ENCODE measurements around the gene CAMK2D.

CAMK2D gene

GRCh38 chr4:113503691-113504090, 257.8 kb downstream of the CAMK2D start:
- Histone ChIP-seq H3K9ac (ENCODE audit: low read depth, low read length) (no peak overlapping the region), H3K27me3 (ENCODE audit: control insufficient read depth, insufficient read depth, low read length) (no peaks in the 10 kb centered on the region), H3K4me3 (ENCODE audit: low read depth, low read length) (no peak overlapping the region), H3K4me1 (ENCODE audit: control insufficient read depth, insufficient read depth, low read length) (0 out of 2 replicates have a peak, but pooled peaks cover 3% of the 10 kb centered on the region), H3K27ac (ENCODE audit: low read depth, low read length) (no peak overlapping the region), H3K36me3 (ENCODE audit: control insufficient read depth, insufficient read depth, low read length) (no peaks in the 10 kb centered on the region), H3K9me3 (ENCODE audit: control insufficient read depth, insufficient read depth, low read length) (no peaks in the 10 kb centered on the region)

- H3K9me3 ChIP-seq (ENCODE audit: control insufficient read depth, insufficient read depth, low read length), result no peaks in the 10 kb centered on the region
- H3K27ac ChIP-seq (ENCODE audit: low read depth, low read length), result no peak overlapping the region
- no peak overlapping the region for H3K4me3 ChIP-seq (ENCODE audit: low read depth, low read length)
- no peak overlapping the region for H3K9ac ChIP-seq (ENCODE audit: low read depth, low read length)
- no peaks in the 10 kb centered on the region for H3K27me3 ChIP-seq (ENCODE audit: control insufficient read depth, insufficient read depth, low read length)
- H3K36me3 ChIP-seq (ENCODE audit: control insufficient read depth, insufficient read depth, low read length), result no peaks in the 10 kb centered on the region
- H3K4me1 ChIP-seq (ENCODE audit: control insufficient read depth, insufficient read depth, low read length), result 0 out of 2 replicates have a peak, but pooled peaks cover 3% of the 10 kb centered on the region
These were observed 258.6 kb downstream of the CAMK2D start for GRCh38 chr4:113502906-113503305.

- no peaks in the 10 kb centered on the region for H3K36me3 ChIP-seq (ENCODE audit: control insufficient read depth, insufficient read depth, low read length)
- H3K9me3 ChIP-seq (ENCODE audit: control insufficient read depth, insufficient read depth, low read length), result no peaks in the 10 kb centered on the region
- H3K27me3 ChIP-seq (ENCODE audit: control insufficient read depth, insufficient read depth, low read length), result no peaks in the 10 kb centered on the region
- 0 out of 2 replicates have a peak, but pooled peaks cover 3% of the 10 kb centered on the region for H3K4me1 ChIP-seq (ENCODE audit: control insufficient read depth, insufficient read depth, low read length)
- no peak overlapping the region for H3K9ac ChIP-seq (ENCODE audit: low read depth, low read length)
- no peak overlapping the region for H3K4me3 ChIP-seq (ENCODE audit: low read depth, low read length)
- no peak overlapping the region for H3K27ac ChIP-seq (ENCODE audit: low read depth, low read length)
These were observed 259.1 kb downstream of the CAMK2D start for GRCh38 chr4:113502476-113502875.

- H3K4me3 ChIP-seq (ENCODE audit: low read depth, low read length), result no peak overlapping the region
- no peak overlapping the region for H3K9ac ChIP-seq (ENCODE audit: low read depth, low read length)
- peaks cover 3% of the 10 kb centered on the region; the same call in 1 of the 2 replicates for H3K9me3 ChIP-seq (ENCODE audit: control insufficient read depth, insufficient read depth, low read length)
- H3K4me1 ChIP-seq (ENCODE audit: control insufficient read depth, insufficient read depth, low read length), result 0 out of 2 replicates have a peak, but pooled peaks cover 3% of the 10 kb centered on the region
- no peaks in the 10 kb centered on the region for H3K36me3 ChIP-seq (ENCODE audit: control insufficient read depth, insufficient read depth, low read length)
- H3K27me3 ChIP-seq (ENCODE audit: control insufficient read depth, insufficient read depth, low read length), result no peaks in the 10 kb centered on the region
- no peak overlapping the region for H3K27ac ChIP-seq (ENCODE audit: low read depth, low read length)
These were observed 261.1 kb downstream of the CAMK2D start for GRCh38 chr4:113500424-113500823.

GRCh38 chr4:113499696-113500095, 261.8 kb downstream of the CAMK2D start:
- no peak overlapping the region for H3K27ac ChIP-seq (ENCODE audit: low read depth, low read length)
- no peaks in the 10 kb centered on the region for H3K36me3 ChIP-seq (ENCODE audit: control insufficient read depth, insufficient read depth, low read length)
- no peak overlapping the region for H3K4me3 ChIP-seq (ENCODE audit: low read depth, low read length)

GRCh38 chr4:113499166-113499565, 262.4 kb downstream of the CAMK2D start:
- H3K27me3 ChIP-seq (ENCODE audit: control insufficient read depth, insufficient read depth, low read length), result no peaks in the 10 kb centered on the region
- 0 out of 2 replicates have a peak, but pooled peaks cover 3% of the 10 kb centered on the region for H3K4me1 ChIP-seq (ENCODE audit: control insufficient read depth, insufficient read depth, low read length)
- H3K9ac ChIP-seq (ENCODE audit: low read depth, low read length), result no peak overlapping the region
- H3K36me3 ChIP-seq (ENCODE audit: control insufficient read depth, insufficient read depth, low read length), result no peaks in the 10 kb centered on the region
- no peak overlapping the region for H3K27ac ChIP-seq (ENCODE audit: low read depth, low read length)
- peaks cover 10% of the 10 kb centered on the region for H3K9me3 ChIP-seq (ENCODE audit: control insufficient read depth, insufficient read depth, low read length)
- H3K4me3 ChIP-seq (ENCODE audit: low read depth, low read length), result no peak overlapping the region

More at GRCh38 chr4:113499696-113500095, 261.8 kb downstream of the CAMK2D start:
- Histone ChIP-seq H3K4me1 (ENCODE audit: control insufficient read depth, insufficient read depth, low read length) (0 out of 2 replicates have a peak, but pooled peaks cover 3% of the 10 kb centered on the region), H3K9me3 (ENCODE audit: control insufficient read depth, insufficient read depth, low read length) (peaks cover 10% of the 10 kb centered on the region), H3K9ac (ENCODE audit: low read depth, low read length) (no peak overlapping the region), H3K27me3 (ENCODE audit: control insufficient read depth, insufficient read depth, low read length) (no peaks in the 10 kb centered on the region)

GRCh38 chr4:113497154-113497884, 264.2 kb downstream of the CAMK2D start:
- H3K27ac ChIP-seq (ENCODE audit: low read depth, low read length), result no peak overlapping the region
- H3K36me3 ChIP-seq (ENCODE audit: control insufficient read depth, insufficient read depth, low read length), result no peaks in the 10 kb centered on the region
- H3K27me3 ChIP-seq (ENCODE audit: control insufficient read depth, insufficient read depth, low read length), result no peaks in the 10 kb centered on the region
- no peak overlapping the region for H3K9ac ChIP-seq (ENCODE audit: low read depth, low read length)
- H3K9me3 ChIP-seq (ENCODE audit: control insufficient read depth, insufficient read depth, low read length), result peaks cover 10% of the 10 kb centered on the region
- no peak overlapping the region for H3K4me3 ChIP-seq (ENCODE audit: low read depth, low read length)
- H3K4me1 ChIP-seq (ENCODE audit: control insufficient read depth, insufficient read depth, low read length), result no peaks in the 10 kb centered on the region

GRCh38 chr4:113496698-113497097, 264.8 kb downstream of the CAMK2D start:
- no peak overlapping the region for H3K9ac ChIP-seq (ENCODE audit: low read depth, low read length)
- H3K27me3 ChIP-seq (ENCODE audit: control insufficient read depth, insufficient read depth, low read length), result no peaks in the 10 kb centered on the region
- H3K36me3 ChIP-seq (ENCODE audit: control insufficient read depth, insufficient read depth, low read length), result no peaks in the 10 kb centered on the region
- H3K4me3 ChIP-seq (ENCODE audit: low read depth, low read length), result no peak overlapping the region
- H3K27ac ChIP-seq (ENCODE audit: low read depth, low read length), result no peak overlapping the region
- no peaks in the 10 kb centered on the region for H3K4me1 ChIP-seq (ENCODE audit: control insufficient read depth, insufficient read depth, low read length)
- peaks cover 10% of the 10 kb centered on the region for H3K9me3 ChIP-seq (ENCODE audit: control insufficient read depth, insufficient read depth, low read length)

GRCh38 chr4:113495790-113496189, 265.7 kb downstream of the CAMK2D start:
- Histone ChIP-seq H3K4me1 (ENCODE audit: control insufficient read depth, insufficient read depth, low read length) (no peaks in the 10 kb centered on the region), H3K27me3 (ENCODE audit: control insufficient read depth, insufficient read depth, low read length) (no peaks in the 10 kb centered on the region), H3K4me3 (ENCODE audit: low read depth, low read length) (no peak overlapping the region), H3K9me3 (ENCODE audit: control insufficient read depth, insufficient read depth, low read length) (peaks cover 10% of the 10 kb centered on the region), H3K36me3 (ENCODE audit: control insufficient read depth, insufficient read depth, low read length) (no peaks in the 10 kb centered on the region), H3K27ac (ENCODE audit: low read depth, low read length) (no peak overlapping the region), H3K9ac (ENCODE audit: low read depth, low read length) (no peak overlapping the region)

- Histone ChIP-seq H3K9ac (ENCODE audit: low read depth, low read length) (no peak overlapping the region), H3K27ac (ENCODE audit: low read depth, low read length) (no peak overlapping the region), H3K36me3 (ENCODE audit: control insufficient read depth, insufficient read depth, low read length) (no peaks in the 10 kb centered on the region), H3K4me3 (ENCODE audit: low read depth, low read length) (no peak overlapping the region), H3K4me1 (ENCODE audit: control insufficient read depth, insufficient read depth, low read length) (peaks cover 13% of the 10 kb centered on the region; the same call in 1 of the 2 replicates), H3K9me3 (ENCODE audit: control insufficient read depth, insufficient read depth, low read length) (no peaks in the 10 kb centered on the region), H3K27me3 (ENCODE audit: control insufficient read depth, insufficient read depth, low read length) (no peaks in the 10 kb centered on the region)
These were observed 278.4 kb downstream of the CAMK2D start for GRCh38 chr4:113483131-113483530.

- Histone ChIP-seq H3K36me3 (ENCODE audit: control insufficient read depth, insufficient read depth, low read length) (no peaks in the 10 kb centered on the region), H3K9me3 (ENCODE audit: control insufficient read depth, insufficient read depth, low read length) (no peaks in the 10 kb centered on the region), H3K4me3 (ENCODE audit: low read depth, low read length) (no peak overlapping the region), H3K9ac (ENCODE audit: low read depth, low read length) (no peak overlapping the region), H3K4me1 (ENCODE audit: control insufficient read depth, insufficient read depth, low read length) (peaks cover 13% of the 10 kb centered on the region; the same call in 1 of the 2 replicates), H3K27ac (ENCODE audit: low read depth, low read length) (no peak overlapping the region), H3K27me3 (ENCODE audit: control insufficient read depth, insufficient read depth, low read length) (no peaks in the 10 kb centered on the region)
These were observed 279.2 kb downstream of the CAMK2D start for GRCh38 chr4:113482325-113482724.
